GM21723 (cell line): Measurements from ENCODE around the gene USP35.
"Not testable (repeated sequence)": the region's sequence is repeated elsewhere in the genome, so short reads cannot be mapped to it uniquely, and the experiment has no call there.

ENCODE experiments used
- ATAC-seq: cut with Tn5 transposase; IDR thresholded peaks from one replicate; pipeline ENCODE4 v1.9.1; 2021; ENCODE audit warnings: mild to moderate bottlenecking, moderate library complexity; ENCODE audit not compliant: unreplicated experiment

Gene USP35

DNA sequence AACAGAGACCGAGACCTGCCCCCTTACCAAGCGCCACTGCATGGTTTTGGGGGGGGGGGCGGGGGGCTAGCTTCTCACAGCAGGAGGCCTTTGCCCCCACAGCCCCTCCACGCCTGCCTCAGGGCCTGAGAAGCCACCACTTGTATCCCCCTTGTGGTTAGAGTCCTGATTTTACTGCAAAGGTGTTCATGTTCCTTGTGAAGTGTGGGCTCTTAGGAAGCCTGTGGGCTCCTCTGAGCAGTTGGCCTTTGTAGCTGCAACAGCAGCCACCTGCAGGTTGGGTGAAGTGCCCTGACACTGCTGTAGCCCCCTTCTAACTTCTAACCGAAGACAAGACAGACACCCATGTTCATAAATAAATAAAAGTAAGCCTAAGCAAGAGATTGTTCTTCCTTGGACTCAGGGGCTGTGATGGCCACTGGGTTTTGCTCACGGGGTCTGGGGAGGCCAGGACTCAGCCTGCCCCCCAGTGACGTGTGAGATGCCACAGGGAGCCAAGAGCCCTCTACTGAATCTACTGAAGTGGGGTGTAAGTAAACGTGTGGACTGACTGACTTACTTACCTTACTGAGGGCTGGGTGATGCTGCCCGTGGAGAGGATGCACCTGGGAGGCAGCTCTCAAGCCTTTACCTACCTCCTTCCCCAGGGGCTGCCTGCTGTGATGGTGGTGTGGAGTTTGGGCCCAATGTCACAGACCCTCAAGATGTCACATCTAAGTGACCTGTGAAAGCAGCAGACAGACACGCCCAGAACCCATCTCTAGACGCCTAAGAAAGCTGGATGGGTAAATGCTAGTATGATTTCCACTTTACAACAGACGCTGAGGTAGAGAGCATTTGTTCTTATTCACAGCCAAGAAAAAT is 25.8 kb downstream of the USP35 start:
- ATAC-seq, result no peak

DNA sequence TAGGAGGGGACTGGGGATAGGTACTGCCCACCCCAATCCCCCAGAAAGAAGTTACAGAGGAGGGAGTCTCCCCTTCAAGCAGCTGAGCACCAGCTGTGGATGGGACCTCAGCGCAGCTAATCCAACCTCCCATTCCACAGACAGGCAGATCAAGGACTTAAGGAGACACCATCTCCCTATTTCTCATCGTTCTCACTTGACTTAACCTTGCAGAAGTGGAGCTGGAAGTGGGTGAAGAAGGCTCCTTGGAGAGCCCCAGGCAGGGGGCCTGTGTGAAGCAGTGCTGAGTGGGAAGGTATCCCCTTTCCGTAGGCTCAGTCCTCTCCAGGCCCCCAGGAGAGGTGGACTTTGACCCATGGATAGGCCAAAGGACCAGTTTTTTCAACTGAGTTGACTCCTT is 27.3 kb downstream of the USP35 start:
- no peak for ATAC-seq

DNA sequence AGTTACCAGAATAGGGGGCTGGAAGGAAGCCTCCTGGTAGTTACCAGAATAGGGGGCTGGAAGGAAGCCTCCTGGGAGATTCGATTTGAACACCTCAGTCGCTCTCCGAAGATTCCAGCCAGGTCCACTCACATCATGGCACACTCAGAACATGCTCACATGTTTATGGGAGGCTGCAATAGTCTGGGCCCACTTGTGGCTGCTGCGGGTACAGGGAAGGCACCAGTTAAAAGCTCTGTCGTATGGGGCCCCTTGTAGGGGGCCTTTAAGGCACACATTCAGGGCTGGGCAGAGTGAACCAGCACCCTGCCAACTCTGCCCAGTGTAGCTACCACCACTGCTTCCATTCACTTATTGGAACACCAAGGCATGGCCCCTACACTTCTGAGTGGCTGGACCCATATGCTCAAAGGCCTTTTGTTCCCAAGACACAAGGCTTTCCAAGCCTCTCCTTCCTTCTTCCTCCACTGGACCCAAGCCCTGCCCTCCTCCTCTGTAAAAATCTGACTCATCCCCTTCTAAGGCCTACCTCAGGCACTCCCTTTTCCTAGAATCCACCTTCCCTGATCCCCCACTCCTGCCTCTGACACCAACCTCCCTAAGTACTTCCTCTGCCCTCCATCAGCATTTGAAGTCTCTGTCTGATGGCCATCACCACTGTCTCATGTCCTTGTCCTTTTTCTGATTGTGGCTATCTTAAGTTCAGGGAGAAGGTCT is 28.0 kb downstream of the USP35 start:
- ATAC-seq, result no peak

DNA sequence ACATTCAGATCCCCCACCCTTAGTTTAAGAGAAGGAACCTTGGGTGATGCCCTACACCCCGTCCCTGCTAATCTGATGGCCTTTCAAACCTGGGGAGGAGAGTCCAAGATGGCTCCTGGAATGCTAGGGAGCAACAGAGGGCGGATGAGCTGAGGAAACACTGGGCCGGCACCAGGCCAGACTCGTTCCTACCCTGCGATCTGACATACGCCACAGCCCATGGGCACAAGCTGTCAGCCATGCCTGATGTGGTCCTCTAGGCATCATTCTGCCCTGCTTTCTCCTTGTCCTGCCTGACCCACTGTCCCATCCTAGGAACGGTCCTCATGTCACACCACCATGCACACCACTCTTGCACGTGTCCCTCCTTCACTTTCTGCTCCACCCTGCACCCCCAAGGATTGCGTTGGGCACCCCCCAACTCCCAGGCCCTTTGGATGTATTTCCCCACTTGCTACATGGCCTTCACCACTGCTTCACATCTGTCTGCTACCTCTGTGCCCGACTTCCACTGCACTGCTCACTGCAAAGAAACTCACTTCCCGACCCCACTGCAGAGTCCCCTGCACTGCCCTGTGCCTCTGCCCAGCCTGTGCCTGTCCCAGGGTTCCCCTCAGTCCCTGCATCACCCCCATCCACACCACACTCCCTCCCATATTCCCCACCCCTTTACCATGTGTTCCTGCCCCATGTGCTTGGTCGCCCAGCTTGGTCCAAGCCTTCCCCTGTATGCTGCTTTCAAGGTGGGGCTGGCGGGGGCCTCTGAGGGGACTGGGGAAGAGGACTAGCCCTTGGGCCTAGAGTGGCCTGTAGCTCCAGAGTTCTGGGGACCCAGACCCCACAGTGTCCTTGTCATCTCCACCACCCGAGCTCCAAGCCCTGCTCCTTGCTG is 29.2 kb downstream of the USP35 start:
- ATAC-seq, result no peak

DNA sequence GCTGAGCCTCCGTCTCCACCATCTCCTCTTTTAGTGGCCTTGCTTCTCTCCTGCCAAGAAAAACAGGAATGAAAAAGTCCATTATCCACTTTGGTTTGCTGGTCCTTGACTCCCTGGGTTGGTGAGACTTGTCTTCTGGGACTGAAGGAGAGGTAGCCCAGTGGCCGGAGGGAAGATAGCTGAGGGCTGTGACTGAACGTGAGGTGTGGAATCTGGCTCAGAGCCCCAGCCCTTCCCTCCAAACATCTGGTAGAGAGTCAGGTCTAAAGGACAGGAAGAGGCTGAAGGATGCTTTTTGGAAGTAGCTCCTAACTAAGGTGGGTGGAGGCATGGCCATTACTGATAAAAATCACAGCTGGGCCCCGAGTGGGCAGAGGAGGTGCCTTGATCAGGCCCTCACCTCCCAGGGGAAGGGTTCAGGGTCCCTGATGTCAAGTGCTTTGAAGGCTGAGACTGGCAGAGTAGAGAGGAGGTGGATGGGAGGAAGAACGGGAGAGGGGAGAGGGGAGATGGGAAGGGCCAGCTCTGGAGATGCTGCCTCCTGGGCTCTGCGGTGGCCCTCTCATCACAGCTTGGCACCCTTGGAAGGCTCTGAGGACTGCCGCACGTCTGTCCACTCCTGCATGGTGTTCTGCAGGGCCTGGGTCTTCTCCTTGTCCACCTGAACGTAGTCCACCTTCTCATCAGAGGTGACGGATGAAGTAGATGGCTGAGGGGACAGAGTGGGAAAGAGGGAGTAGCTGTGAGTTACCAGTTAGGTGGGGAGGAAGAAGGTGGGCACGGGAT is 30.2 kb downstream of the USP35 start:
- no peak for ATAC-seq

DNA sequence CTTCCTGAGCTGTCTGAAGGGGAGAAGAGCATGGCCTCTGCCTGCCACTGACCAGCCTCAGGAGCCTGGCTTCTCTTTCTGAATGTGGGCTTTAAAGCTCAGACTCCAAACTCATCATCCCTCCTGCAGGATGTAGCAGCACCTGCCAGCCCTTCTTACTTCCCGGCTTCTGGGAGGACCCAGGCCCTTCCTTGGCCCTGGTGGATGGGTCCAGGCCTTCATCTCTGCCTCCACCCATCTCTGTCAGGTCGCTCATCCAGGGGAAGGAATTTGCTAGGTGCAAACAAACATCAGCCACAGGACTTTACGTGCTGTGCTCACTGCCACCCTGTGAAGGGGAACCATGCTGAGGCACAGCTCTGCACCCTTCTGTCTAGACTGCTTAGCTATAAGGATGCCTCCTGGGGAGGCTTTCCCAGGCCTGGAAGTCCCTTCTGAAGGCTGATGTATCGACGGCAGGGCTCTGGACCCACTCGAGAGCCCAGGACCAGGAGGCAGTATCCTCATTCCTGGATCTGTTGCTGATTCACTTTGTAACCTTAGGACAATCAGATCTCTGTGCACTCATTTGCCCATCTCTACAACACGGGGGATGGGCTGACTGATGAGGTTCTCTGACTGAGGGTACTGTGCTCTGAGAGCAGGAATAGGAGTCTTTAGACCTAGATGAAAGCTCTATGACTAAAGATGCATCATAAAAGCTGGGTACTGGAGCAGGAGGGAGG is 30.9 kb downstream of the USP35 start:
- no peak for ATAC-seq

DNA sequence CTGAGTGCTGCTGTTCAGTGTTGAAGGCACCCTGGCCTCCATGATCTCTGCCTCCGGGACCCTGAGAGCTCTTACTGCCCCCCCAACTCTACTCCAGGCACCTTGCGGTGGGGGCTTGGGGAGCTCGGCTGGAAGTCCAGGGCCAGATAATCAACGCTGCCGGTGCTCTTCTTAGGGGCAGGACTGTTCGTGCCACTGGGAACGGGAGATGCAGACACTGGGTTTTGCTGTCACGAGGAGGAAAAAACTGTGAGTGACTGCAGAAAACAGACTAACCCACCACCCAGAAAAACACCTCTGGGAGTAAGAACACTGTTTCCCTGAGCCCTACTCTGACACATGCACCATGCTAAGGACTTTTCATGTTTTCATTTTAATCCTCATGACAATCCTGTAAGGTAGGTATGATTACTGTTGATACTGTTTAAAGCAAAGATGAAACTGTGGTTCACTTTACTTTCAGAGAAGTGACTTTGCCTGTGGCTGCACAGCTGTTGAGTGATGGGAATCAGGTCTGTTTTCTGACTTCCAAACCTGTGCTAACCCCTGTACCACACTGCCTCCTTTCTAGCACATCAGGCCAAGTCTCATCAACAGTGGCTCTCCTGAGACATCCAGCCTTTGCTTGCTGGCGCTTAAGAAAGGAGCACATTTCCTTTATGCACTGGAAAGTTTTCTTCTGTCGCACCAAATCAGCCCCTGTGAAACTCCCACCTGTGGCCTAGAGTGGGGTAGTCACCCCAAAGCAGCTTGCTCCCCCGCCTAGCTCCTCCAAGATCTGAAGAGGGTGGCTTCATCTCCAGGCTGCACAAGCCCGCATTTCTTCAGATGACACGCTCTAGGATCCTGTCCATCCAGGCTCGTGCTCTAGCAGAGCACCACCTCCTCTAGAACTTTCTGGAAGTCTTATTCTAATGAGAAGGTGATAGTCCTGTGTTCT is 31.8 kb downstream of the USP35 start:
- ATAC-seq, result no peak

DNA sequence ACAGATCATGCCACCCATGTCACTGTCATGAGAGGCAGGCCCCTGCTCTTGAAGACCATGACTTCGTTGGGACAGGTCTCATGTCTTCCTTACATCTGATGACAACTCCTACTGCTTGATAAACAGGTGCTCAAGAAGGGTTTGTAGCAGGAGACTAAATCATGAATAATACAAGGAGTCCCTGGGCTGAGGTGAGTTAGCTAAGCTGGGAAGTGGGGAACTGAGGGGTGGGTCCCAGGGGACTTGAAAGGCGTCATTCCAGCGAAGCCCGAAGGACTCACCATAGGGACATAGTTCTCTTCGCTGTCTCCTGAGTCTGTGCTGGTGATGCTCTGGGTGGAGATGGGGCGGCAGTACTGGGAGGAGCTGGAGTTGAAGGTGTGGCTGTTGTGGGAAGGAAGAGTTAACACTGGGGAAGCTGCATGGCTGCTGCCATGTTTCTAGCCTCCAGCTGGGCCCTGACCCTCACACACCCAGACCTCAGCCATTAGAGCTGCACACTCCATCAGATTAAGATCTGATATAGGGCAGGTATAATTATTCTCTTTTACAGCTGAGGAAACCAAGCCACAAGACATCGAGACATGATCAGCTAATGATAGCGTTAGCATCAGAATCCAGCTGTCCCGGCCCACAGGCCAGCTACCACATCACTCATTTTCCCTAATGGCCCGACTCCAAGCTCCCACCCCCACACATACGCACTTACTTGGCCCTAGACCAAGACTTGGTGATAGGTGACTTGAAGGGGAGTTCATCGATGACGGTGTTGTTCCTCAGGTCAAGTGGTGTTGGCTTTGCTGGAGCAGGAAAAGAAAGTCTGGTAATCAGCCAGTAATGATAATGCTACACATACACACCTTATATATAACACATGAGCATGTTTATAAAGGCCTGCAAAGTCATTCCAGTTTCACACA is 32.9 kb downstream of the USP35 start:
- no peak for ATAC-seq

DNA sequence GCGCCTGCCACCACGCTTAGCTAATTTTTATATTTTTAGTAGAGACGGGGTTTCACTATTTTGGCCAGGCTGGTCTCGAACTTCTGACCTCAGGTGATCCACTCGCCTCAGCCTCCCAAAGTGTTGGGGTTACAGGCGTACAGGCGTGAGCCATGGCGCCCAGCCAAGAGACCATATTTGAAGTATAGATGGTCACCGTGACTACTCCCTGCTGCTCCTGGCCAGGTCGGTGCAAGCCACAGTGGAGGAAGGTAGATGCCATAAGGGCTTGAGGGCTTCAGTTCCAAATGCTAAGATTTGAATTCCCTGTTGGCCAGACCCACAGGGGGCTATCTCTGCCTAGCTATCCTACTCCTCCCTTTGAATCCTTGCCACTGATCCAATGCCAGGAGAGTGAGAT is 34.0 kb downstream of the USP35 start:
- not testable (repeated sequence) for ATAC-seq

DNA sequence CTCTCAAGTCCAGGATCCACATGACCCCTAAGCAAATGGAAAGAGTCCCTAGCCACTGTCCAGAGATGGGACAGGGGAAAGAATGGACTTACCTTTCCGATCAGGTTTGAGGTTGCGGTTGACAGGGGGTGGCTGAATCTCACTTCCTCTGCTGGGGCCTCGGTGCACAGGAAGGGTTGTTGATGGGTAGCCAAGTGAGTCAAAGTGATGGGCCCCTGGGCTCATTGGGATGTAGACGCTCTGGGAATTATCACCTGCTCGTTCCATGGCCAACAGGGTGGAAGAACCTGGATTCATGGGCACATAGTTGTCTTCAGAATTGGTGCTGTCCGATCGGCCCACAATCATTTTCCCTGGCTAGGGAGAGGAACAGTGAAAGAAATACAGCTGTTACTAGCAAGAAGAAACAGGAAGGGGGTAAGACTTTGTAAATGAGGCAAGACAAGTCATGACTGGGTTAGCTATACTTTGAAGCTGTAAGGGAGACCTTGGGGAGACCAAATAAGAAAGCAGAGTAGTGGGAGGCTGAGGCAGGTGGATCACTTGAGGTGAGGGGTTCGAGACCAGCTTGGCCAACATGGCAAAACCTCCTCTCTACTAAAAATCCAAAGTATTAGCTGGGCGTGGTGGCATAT is 34.7 kb downstream of the USP35 start:
- peak; percentile 74 for ATAC-seq

DNA sequence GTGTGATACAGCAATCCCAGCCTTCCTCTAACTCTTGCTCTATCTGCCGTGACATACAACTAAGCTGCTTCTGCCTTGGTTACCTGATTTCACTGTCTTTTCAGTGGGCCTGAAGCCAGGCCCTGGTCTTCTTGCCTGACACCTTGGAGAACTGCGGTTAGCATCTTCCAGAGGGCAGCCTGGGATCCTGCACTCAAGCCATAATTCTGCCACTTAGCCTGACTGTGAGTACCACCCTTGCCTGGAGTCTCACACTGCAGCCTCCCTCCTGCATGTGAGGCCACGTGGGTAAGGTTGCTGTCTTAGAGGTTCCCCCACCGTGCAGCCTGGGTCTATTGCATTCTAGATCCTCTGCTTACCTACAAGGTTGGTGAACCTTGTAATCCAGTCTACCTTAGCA is 35.8 kb downstream of the USP35 start:
- ATAC-seq, result no peak

DNA sequence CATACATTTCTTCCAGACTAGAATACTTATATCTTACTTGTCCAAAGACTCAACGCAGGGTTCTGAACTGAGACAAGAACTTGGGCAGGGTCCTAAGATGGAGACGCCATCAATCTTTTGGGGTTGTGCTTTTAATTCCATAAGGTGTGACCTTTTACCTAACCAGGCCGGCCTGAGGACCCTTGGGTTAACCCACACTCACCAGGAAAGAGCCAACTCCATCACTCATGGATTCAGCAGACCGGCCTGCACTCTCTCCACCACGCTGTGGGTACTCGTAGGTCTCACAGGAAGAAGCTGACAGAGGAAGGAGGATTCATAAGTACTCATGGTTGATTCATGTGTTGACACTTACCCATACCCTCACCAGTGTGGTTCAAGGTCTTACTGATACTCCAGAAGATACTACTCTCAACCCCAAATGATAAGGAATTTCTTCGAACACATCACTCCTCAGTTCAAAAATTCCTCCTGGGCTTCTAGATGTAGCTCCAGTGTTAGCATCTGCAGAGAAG is 36.2 kb downstream of the USP35 start:
- ATAC-seq, result no peak

DNA sequence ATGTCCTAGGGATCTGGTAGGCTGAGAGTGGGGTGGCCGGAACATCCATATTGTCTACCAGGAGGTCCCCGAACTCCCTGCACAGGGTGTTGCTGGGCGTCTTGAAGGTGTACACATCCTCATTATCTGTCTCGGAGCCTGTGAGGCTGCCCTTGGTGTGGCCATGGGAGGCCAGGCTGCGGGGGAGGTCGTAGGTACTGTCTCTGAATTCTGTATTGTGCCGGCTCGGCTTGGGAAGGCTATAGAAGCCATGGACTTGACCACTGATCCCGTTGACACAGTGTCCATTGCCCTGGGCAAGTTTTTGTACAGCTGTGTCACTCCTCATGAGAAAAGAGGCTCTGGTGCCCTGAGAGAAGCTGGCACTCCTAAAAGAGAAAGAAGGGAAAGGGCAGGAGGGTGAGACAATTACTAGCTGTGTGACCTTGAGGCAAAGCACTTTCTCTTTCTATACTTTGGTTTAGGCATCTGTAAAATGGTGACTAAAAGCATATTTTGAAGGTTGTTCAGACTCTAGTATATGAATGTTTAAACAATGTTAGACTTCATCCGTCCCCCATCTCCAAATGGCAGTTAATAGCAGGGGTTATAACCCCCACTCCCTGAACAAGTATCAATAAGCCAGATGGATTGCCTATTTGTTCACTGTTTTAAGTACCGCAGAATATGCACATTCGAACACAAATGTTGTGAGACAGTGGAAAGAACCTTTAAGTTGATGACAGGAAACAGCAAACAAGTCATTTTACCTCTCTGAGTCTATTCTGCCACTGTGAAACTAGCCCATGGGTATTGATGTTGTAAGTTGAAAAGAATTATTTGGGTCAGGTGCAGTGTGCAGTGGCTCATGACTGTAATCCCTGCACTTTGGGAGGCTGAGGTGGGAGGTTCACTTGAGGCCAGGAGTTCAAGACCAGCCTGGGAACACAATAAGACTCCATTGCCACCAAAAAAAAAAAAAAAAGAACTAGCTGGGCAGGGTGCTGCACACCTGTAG is 38.3 kb downstream of the USP35 start:
- ATAC-seq, result no peak

DNA sequence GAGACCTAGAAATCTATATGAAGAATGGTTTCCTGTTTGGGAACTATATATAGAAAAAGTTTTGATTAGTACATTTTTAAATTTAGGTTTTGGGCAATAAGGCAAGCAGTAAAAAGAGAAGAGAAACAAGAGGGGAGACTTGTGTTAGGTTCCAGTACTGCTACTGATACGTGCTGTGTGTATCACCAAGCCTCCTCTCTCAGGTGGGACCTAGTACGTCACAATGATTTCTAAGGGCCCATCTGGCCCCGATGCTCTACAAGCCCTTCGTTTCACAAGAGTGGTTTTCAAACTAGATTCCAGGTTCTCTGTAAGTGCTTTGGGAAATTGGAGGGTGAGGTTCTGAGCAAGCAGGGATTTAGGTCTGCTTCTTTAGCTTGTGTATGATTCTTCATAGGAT is 39.2 kb downstream of the USP35 start:
- ATAC-seq, result peak; percentile 64

DNA sequence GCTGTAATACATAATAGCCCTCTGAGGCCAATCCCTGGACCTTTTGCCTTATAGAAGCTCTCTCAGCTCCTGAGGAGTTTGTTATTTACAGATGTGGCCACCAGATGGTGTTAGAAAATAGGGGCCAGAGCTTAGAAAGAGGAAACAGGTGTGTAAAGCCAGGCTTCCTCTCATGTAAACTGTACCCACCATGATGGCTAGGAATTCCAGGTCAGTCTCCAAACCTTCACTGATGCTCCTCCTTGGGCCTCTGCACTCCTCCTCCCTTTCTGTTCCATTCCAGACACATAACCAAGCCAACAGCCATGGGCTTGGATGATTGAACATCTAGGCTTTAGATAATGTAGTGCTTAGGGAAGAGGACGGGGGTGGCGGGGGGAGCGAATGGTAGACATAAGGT is 39.7 kb downstream of the USP35 start:
- ATAC-seq, result peak; percentile 54

DNA sequence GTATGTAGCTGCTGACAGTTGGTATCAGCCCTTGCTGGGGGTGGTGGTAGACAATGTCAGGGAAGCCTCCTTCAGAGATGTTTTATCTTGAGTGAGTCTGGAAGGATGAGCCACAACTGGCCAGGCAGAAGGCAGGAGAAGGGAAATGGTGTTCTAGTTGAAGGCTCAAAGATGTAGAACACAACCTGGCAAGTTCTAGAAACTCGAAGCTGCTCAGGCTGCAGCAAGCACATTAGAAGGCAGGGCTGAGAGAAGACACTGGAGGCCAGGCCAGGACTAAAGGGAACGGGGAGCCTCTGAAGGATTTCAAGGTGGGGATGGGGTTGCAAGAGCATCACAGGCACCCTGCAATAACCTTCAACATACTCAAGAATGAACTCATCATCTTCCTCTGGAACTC is 40.4 kb downstream of the USP35 start:
- ATAC-seq, result no peak
